Right lobe of liver (tissue), 4 donors: Measurements from ENCODE around the gene STX1B.

Experiments
- CTCF ChIP-seq, 4 donors: fragments of 200-600 bp in 3 of 4; fragments of 450-650 bp in 1 of 4; IDR thresholded peaks; one replicate each; pipeline versions ENCODE4 v1.5.1 to v1.8.0; 2016 to 2022; ENCODE audit warnings: antibody characterized with exemption in 4 of 4, mild to moderate bottlenecking in 2 of 4
- POLR2A ChIP-seq: fragments of 450-650 bp; IDR thresholded peaks from one replicate; pipeline ENCODE4 v1.6.1; 2017; ENCODE audit warnings: antibody characterized with exemption, mild to moderate bottlenecking
- donor health status: DM: no; HTN: no; CAD: no.
- donor health status: DM: no; HTN: no; CAD: no.
- donor health status: DM: no; HTN: yes; CAD: no.

- no peak for TF ChIP-seq CTCF (IDR thresholded peaks at IDR 0.05)
- no peak for TF ChIP-seq POLR2A
These were observed 12.4 kb downstream of the STX1B start for GRCh38 chr16:30997725-30998711.
